T-helper 2 cell treated with Interferon-gamma antibody and Interleukin-4, amounts not matched to agents 5 μg/mL and 100 μg/mL, for 36 hours (primary cell): ENCODE results near the gene CAT.

Experiments
- DNase-seq: peaks from one replicate; pipeline ENCODE4 v3.0.0; 2021; ENCODE audit warnings: low spot score
- H3K27ac Mint-ChIP-seq: one replicate; pipeline ENCODE4 v1.8.0; 2021; ENCODE audit warnings: mild to moderate bottlenecking, mixed read lengths
- H3K27me3 Mint-ChIP-seq: one replicate; pipeline ENCODE4 v1.8.0; 2021; ENCODE audit warnings: low read depth, mixed read lengths
- H3K36me3 Mint-ChIP-seq: one replicate; pipeline ENCODE4 v1.8.0; 2021; ENCODE audit warnings: low read depth, mixed read lengths
- H3K4me1 Mint-ChIP-seq: one replicate; pipeline ENCODE4 v1.8.0; 2021; ENCODE audit warnings: low read depth, mixed read lengths
- H3K4me3 Mint-ChIP-seq: one replicate; pipeline ENCODE4 v1.8.0; 2022; ENCODE audit warnings: mild to moderate bottlenecking, moderate library complexity, mixed read lengths
- H3K9me3 Mint-ChIP-seq: one replicate; pipeline ENCODE4 v1.8.0; 2021; ENCODE audit warnings: mixed read lengths

CAT gene

DNA sequence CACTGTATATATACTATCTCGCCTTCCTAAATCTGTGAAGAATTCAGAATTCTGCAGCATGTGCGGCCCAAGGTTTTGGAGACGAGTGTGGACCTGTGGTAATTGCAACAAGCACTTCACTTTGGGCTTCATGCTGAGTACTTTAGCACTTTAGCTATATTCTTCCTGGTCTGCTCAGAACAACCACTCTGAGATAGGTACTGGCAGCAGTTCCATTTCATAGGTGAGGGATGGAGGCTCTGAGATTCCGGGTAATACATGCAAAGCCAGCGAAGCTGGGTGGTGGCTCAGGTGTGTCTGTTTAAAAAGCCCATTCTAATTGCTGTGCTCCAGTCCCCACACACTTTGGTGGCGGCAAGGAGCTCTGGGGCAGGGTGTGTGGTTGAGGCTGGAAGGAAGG, 68.4 kb downstream of the CAT start:
- Mint-ChIP-seq H3K27ac (no peak overlapping the region), H3K9me3 (no peaks in the 10 kb centered on the region), H3K4me3 (no peak overlapping the region), H3K27me3 (no peaks in the 10 kb centered on the region), H3K4me1 (no peaks in the 10 kb centered on the region), H3K36me3 (no peaks in the 10 kb centered on the region)
- DNase-seq: no peak

DNA sequence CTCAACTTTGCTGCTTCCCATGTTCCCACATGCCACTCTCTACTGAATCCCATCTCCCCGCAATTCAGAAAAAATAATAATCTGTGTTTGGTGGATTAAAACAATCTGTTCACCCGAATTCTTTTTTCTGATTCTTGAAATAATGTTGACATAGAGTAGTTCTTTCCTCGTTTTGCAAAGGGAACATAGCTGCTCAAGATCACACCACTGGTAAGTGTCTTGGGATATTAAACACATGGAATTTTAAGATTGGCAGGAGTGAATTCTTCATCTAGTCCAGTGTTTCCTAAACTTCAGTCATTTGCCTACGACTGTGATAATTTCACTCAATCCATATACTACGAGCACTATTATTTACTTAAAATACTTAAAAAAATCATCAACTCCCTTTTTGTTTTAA, 68.9 kb downstream of the CAT start:
- Mint-ChIP-seq H3K27me3 (no peaks in the 10 kb centered on the region), H3K27ac (no peak overlapping the region)

DNA sequence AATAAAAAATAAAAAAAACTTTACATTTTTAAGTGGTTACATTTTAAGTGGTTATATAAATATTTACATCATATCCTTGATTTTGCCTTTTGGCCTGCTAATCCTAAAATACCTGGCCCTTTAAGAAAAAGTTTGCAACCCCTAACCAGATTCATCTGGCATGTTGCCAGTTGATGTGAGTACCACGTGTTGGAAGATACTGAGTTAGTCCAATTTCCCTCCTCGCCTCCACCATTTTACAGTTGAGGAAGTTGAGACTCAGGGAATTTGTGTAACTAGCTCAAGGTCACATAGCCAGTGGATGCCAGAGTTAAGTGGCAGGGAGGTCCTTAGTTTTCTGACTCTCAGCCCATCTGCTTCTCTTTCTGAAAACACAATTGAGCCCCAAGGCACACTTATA, 69.8 kb downstream of the CAT start:
- H3K27ac Mint-ChIP-seq: no peak overlapping the region
- H3K27me3 Mint-ChIP-seq: no peaks in the 10 kb centered on the region
- DNase-seq: no peak
- no peaks in the 10 kb centered on the region for H3K9me3 Mint-ChIP-seq
- no peak overlapping the region for H3K4me3 Mint-ChIP-seq
- no peaks in the 10 kb centered on the region for H3K4me1 Mint-ChIP-seq
- no peaks in the 10 kb centered on the region for H3K36me3 Mint-ChIP-seq

More for the DNA sequence above, 68.9 kb downstream of the CAT start:
- H3K4me3 Mint-ChIP-seq: no peak overlapping the region
- H3K4me1 Mint-ChIP-seq: no peaks in the 10 kb centered on the region
- H3K36me3 Mint-ChIP-seq: no peaks in the 10 kb centered on the region
- no peak for DNase-seq
- H3K9me3 Mint-ChIP-seq: no peaks in the 10 kb centered on the region

DNA sequence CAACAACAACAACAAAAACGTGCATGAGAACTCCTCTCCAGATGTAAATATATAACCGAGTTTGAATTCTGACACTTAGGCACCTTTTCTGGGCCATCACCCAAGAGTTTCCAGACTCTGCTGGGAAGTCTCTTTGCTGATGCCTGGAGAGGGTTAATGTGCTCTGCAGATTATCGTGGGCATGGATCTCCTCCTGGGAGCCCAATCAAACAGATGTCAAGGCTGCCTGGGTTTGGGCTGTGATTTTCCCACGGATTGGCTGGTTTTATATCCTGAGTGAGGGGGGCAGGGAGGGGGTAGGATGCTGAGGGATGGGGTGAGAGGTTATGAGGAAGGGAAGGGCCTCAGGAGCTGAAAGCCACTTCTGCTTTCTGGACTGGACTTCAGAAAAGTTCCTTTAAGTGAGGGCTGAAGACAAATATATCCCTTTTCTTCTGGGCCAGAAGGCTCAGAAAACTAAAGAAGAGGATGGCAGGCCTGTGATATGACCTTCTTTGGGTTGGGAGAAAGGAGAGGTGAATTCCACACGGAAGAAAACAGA, 70.7 kb downstream of the CAT start:
- Mint-ChIP-seq H3K9me3 (no peaks in the 10 kb centered on the region), H3K4me1 (no peaks in the 10 kb centered on the region), H3K27ac (no peak overlapping the region), H3K36me3 (no peaks in the 10 kb centered on the region), H3K27me3 (no peaks in the 10 kb centered on the region), H3K4me3 (no peak overlapping the region)
- no peak for DNase-seq

DNA sequence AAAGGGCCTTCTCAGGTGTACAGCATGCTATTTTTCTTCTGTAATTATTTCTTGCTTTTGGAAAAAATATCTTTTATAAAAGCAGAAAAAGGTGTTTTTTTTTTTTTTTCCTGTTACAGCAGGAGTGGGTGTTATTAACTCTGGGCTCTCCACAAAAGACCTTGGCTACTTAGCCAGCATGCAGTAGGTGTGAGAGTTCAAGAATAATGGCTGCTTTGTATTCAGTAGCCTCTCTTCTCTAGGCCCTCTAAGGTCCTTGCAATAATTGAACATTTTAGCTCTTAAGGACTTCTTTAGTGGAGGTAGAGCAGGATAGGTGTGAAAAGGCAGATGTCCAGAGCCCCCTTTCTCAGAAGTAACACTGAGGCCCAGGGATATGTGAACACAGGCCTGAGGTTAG, 71.5 kb downstream of the CAT start:
- no peak overlapping the region for H3K4me3 Mint-ChIP-seq

DNA sequence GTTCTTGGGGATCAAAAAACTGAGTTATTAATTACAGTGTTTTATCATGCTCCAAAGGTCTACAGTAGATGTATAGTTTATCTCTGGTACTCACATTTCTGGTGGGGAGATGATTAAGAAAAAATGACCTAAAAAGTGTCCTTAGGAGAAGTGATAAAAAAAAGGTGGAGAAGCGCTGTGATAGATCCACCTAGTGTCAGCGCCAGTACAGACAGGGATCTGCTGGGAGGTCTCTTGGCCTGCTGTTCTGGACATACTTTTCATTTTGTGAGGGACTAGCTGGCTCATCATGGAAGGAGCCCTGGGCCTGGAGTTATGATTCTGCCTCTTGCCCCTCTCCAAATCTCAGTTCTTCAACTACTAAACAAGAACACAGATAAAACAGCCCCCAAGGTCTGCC, 71.9 kb downstream of the CAT start:
- Mint-ChIP-seq H3K27ac (no peak overlapping the region), H3K4me1 (no peaks in the 10 kb centered on the region), H3K4me3 (no peak overlapping the region), H3K27me3 (peaks cover 2% of the 10 kb centered on the region), H3K9me3 (no peaks in the 10 kb centered on the region), H3K36me3 (no peaks in the 10 kb centered on the region)
- DNase-seq: no peak

More for the DNA sequence above, 71.5 kb downstream of the CAT start:
- Mint-ChIP-seq H3K9me3 (no peaks in the 10 kb centered on the region), H3K4me1 (no peaks in the 10 kb centered on the region), H3K27ac (no peak overlapping the region), H3K36me3 (no peaks in the 10 kb centered on the region), H3K27me3 (peaks cover 2% of the 10 kb centered on the region)
- no peak for DNase-seq

DNA sequence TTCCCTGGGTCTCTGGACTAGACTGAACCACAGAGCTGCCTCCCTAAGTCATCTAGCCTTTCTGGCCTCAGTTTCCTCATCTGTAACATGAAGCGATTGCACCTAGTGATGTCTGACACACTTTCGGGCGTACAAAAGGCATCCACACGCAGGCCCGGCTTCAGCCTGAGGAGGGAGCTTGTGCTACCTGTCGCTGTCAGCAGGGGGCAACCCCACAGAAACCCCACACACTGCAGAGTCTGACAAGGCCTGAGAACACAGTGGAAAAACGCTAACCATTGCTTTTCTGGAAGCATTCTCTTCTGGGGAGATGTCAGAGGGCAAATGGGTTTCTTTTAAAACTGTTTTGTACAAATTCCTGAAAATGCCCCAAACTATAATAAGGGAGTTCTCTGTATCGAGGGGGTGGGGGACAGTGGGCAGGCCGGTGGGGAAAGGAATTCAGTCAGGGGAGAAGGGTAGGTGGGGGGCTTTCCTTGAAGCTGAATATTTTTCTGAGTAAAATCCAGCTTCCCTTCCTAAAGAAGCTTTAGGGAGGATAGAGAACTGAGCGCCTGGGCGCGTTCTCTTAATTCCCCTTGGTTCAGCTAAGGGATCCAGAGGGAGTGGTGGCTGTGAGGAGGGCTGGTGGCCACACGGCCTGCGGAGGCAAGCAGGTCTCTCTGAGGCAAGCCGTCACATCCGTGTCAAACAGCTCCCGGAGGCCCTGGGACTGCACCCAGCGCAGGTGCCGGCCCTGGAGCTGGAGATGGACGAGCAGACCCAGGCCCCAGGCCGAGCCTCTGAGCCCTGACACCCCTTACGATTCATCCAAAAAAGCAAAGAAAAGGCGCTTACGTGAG, 74.3 kb downstream of the CAT start:
- no peaks in the 10 kb centered on the region for H3K36me3 Mint-ChIP-seq
- H3K27me3 Mint-ChIP-seq: peaks cover 8% of the 10 kb centered on the region
- H3K27ac Mint-ChIP-seq: no peak overlapping the region
- no peak overlapping the region for H3K4me3 Mint-ChIP-seq
- H3K4me1 Mint-ChIP-seq: no peaks in the 10 kb centered on the region
- H3K9me3 Mint-ChIP-seq: no peaks in the 10 kb centered on the region
- peak; percentile 35 for DNase-seq

DNA sequence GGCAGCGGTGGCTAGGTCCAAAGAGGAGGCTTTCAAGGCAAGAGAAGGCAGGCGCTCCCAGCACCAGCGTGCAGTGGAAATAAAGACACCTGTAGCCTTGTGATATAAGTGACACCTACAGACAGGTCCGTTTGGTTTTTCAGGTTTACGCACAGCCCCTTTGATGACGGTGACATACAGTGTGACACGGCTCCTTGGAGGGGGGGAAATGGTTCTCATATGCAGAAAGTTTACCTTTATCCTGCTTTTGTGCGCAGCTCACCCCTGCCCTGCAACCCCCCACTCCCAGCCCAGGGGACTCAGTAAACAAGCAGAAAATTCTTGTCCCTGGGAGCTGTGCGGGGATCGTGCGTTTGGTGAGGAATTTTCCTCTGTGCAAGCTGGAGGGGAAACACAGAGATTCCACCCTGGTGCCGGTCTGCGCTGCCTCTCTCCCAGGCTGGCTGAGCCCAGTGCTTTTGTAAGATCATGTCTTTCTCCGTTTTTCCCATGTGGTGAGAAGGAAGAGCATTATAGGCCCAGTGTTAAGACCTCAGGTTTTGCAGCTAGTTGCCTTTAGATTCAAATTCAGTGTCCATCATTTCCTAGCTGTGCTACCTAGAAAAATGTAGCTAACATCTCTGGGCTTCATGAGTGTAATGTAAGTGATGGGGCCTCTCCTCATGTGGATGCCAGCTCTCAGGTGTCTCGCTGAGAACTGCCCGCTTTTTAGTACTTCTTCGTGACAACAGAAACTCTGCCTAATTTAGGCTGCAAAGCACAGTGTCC, 75.1 kb downstream of the CAT start, which contains the start of gene ELF5:
Gene ELF5 (minus strand): TSS at position 113 of the 768 bp plus-strand sequence. CDS start 8,045 bp downstream, outside the sequence.
- Mint-ChIP-seq H3K9me3 (no peaks in the 10 kb centered on the region), H3K4me1 (no peaks in the 10 kb centered on the region), H3K27me3 (peaks cover 8% of the 10 kb centered on the region), H3K27ac (no peak within 1 kb of the TSS), H3K4me3 (no peak within 1 kb of the TSS), H3K36me3 (no peaks in the 10 kb centered on the region)
- no peak for DNase-seq

DNA sequence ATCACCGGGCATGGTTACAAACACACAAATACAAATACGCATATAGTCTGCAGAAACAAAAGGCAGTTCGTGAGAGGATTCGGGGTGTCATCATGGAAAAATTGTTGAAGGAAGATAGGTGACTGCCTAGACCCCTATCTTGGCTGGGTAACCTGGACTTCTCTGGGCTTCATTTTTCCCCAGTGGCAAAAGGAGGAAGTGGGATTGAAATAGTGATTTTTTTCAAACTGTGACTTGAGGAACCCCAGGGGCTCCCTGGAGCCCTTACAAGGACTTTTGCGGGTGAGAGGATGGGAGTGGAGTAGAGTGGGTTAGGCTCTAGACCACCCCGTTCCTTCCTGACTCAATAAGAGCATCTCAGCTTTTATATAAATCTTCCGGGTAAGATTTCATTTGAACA, 75.9 kb downstream of the CAT start:
- Mint-ChIP-seq H3K27me3 (peaks cover 8% of the 10 kb centered on the region), H3K27ac (no peak overlapping the region), H3K36me3 (no peaks in the 10 kb centered on the region), H3K4me3 (no peak overlapping the region), H3K9me3 (no peaks in the 10 kb centered on the region), H3K4me1 (no peaks in the 10 kb centered on the region)
- no peak for DNase-seq

DNA sequence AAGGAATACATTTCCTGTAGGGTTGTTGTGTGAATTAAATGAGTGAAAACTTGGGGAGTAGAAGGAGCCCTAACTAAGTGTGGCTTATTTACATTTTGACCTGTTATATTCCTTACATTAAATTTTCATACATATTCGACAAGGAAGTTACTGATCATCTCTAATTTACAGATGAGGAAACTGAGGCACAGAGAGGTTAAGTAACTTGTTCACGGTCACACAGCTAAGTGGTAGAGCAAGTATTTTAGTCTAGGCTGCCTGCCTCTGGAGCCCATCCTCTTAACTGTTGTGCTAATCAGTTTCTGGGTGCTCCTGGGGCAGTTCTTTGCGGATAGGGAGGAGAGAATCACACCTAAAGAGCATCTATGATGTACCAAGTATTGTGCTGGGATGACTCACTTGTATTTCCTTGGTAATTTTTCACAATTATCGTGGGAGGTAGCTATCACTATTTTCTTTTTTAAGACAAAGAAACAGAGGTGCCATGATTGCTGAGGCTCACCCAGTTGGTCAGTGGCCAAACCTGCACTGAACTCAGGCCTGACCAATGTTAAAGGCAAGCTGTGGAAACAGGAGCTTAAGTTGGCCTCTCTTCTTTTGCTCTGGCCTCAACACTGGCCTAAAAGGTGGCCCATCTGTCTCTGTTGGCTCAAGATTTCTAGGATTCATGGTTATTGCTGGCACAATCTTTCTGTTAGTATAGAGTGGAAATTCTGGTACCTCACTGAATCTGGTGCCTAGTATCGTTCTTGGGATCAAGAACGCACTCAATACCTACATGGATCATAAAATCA, 77.7 kb downstream of the CAT start:
- no peaks in the 10 kb centered on the region for H3K36me3 Mint-ChIP-seq
- H3K9me3 Mint-ChIP-seq: no peaks in the 10 kb centered on the region
- H3K4me1 Mint-ChIP-seq: no peaks in the 10 kb centered on the region
- no peak for DNase-seq
- no peak overlapping the region for H3K4me3 Mint-ChIP-seq
- H3K27me3 Mint-ChIP-seq: peaks cover 8% of the 10 kb centered on the region
- no peak overlapping the region for H3K27ac Mint-ChIP-seq

DNA sequence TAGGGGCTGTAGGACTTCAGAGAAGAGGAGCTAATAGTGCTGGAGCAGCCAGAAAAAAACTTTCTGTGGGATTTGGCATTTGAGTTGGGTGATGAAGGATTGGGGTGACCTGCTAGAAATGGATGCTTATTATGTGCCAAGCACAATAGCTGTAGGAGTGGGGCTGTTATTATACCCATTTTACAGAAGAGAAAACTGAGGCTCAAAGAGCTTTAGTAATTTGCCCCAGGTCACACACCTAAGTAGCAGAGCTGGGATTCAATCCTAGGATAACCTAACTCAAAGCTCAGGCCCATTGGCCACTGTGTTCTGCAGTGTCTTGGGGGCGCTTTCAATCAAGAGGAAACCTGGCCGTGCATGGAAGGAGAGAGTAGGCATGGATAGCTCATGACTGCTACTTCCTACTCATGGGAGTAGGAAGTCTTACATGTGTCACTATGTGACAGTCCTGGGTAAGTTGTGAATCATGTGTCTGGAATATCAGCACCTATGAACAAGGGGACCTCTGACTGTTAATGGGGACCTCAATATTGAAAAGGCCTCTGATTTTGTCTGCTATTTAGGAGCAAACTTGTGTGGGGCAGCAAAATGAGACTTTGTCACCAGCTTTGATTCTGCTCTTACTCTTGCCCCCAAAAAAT, 81.0 kb downstream of the CAT start:
- H3K9me3 Mint-ChIP-seq: no peaks in the 10 kb centered on the region
- H3K36me3 Mint-ChIP-seq: no peaks in the 10 kb centered on the region
- H3K4me1 Mint-ChIP-seq: no peaks in the 10 kb centered on the region
- H3K27ac Mint-ChIP-seq: no peak overlapping the region
- peaks cover 8% of the 10 kb centered on the region for H3K27me3 Mint-ChIP-seq
- H3K4me3 Mint-ChIP-seq: no peak overlapping the region
- no peak for DNase-seq

DNA sequence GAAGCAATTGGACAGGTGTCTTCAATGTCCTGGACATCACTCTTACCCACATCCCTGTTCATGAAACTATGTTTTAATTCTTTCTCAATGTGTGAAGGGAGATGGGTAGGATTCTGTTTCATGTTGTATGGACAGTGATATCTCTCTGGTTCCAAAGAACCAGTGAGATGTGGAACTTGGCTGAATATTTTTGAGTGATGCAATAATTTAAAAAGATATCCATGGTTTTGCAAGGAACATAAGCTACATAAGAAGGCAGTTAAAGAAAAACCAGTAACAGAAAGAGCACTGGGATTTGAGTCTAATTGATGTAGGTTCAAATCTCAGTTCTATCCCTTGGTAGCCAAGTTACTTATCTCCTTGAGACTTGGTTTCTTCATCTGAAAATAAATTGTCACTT, 82.5 kb downstream of the CAT start:
- H3K36me3 Mint-ChIP-seq: no peaks in the 10 kb centered on the region
- peaks cover 5% of the 10 kb centered on the region for H3K27me3 Mint-ChIP-seq
- peaks cover under 1% of the 10 kb centered on the region for H3K4me1 Mint-ChIP-seq
- DNase-seq: no peak
- H3K27ac Mint-ChIP-seq: no peak overlapping the region
- H3K9me3 Mint-ChIP-seq: no peaks in the 10 kb centered on the region
- no peak overlapping the region for H3K4me3 Mint-ChIP-seq
